GM21390 (cell line): ENCODE data around the gene RAB43.

Source experiments
- ATAC-seq: cut with Tn5 transposase; IDR thresholded peaks from one replicate; pipeline ENCODE4 v1.9.1; 2021; ENCODE audit not compliant: unreplicated experiment

Gene RAB43

GRCh38 chr3:129040039-129040336 lies 81.6 kb downstream of the RAB43 start:
- no peak for ATAC-seq

- no peak for ATAC-seq
Measured at GRCh38 chr3:129039271-129040038, 82.1 kb downstream of the RAB43 start.

- ATAC-seq = no peak
Measured at GRCh38 chr3:129038121-129038855, 83.3 kb downstream of the RAB43 start.
